Measurements from ENCODE around the gene KIF26B. TPM values are rescaled to one million over a fixed set of nuclear protein-coding genes. Genes with fewer than 3 reads are reported as not detected.
"Not testable (repeated sequence)": the region's sequence is repeated elsewhere in the genome, so short reads cannot be mapped to it uniquely, and the experiment has no call there.

The KIF26B gene
- total and polyA plus RNA-seq, 8 donors, result 0.15 to 3.2 (median 0.89) TPM; not detected in 1

DNA sequence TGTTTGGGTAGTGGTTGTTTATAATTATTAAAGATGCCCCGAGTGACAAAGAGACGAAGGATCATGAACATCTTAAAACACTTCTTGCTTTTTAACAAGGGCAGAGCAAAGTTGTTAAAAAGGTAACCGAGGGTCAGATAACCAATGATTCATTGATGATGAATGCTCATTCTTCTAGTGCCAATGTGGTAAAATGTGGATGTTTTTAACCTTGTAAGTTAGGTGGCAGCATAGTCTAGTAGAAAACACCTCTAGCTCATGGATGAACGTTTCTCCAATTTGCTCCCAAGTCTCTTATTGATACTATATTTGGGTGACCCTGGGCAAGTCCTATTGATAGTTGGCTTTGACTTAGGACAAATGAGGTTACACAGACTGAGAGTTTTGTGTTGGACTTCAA, 167.9 kb downstream of the KIF26B start:
- no peak for DNase-seq
- Histone ChIP-seq H3K27ac (no peak overlapping the region), H3K27me3 (no peaks in the 10 kb centered on the region), H3K4me1 (peaks cover 0 to 4% (median 0%) of the 10 kb centered on the region in 4 donors), H3K4me3 (no peak overlapping the region), H3K9me3 (no peaks in the 10 kb centered on the region), H3K36me3 (no peaks in the 10 kb centered on the region)
- no peak for TF ChIP-seq POLR2AphosphoS5 (IDR thresholded peaks at IDR 0.05)
- no peak for TF ChIP-seq CTCF (IDR thresholded peaks at IDR 0.05)
- no peak for TF ChIP-seq POLR2A (IDR thresholded peaks at IDR 0.05)
- TF ChIP-seq EP300 (IDR thresholded peaks at IDR 0.05), result no peak
- 40 to 59% (median 51%) methylated on average over 4 of the region's 4 CpGs for WGBS, 5 donors
- intact Hi-C loops (cut with DNase I; ENCODE audit: low total_unique reads), result no loop called here

GRCh38 chr1:245323765-245324164, 169.0 kb downstream of the KIF26B start:
- H3K27me3 ChIP-seq; H3K27ac ChIP-seq; H3K4me3 ChIP-seq; H3K36me3 ChIP-seq; intact Hi-C loops (cut with DNase I; ENCODE audit: low total_unique reads); H3K9me3 ChIP-seq; H3K4me1 ChIP-seq; DNase-seq: not testable (repeated sequence)
- 91 to 98% (median 95%) methylated on average over 2 of the region's 2 CpGs for WGBS, 5 donors

- Histone ChIP-seq H3K4me3 (no peak overlapping the region), H3K4me1 (no peaks in the 10 kb centered on the region), H3K27me3 (no peaks in the 10 kb centered on the region), H3K27ac (no peak overlapping the region), H3K36me3 (no peaks in the 10 kb centered on the region), H3K9me3 (no peaks in the 10 kb centered on the region)
- intact Hi-C loops (cut with DNase I; ENCODE audit: low total_unique reads), result no loop called here
- WGBS, 5 donors, result 79 to 87% (median 82%) methylated on average over 16 of the region's 16 CpGs
- no peak for DNase-seq
- no peak for TF ChIP-seq POLR2AphosphoS5 (IDR thresholded peaks at IDR 0.05)
- TF ChIP-seq EP300 (IDR thresholded peaks at IDR 0.05), result no peak
- no peak for TF ChIP-seq POLR2A (IDR thresholded peaks at IDR 0.05)
- no peak for TF ChIP-seq CTCF (IDR thresholded peaks at IDR 0.05)
Observed at GRCh38 chr1:245325922-245326795, 171.4 kb downstream of the KIF26B start.

DNA sequence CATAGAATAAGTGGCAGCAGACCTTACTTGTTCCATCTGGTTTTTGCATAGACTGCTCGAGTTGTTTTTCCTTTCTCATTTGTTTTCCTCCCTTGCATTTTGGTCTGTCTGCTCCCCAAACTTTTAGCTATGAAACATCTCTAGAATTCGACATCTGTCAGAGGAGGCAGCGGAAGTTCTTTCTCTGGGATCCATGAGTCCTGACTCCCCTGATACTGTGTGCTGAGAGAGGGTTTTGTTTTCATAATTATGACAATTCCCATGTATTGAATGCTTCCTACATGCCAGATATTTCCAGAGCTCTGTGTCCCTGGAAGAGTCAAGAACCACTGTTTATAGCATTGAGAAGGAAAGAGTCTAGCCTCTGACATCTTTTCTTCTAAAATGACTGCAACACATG, 172.6 kb downstream of the KIF26B start:
- Histone ChIP-seq H3K27ac (no peak overlapping the region), H3K9me3 (no peaks in the 10 kb centered on the region), H3K27me3 (no peaks in the 10 kb centered on the region), H3K36me3 (no peaks in the 10 kb centered on the region), H3K4me3 (no peak overlapping the region), H3K4me1 (no peaks in the 10 kb centered on the region)
- intact Hi-C loops (cut with DNase I; ENCODE audit: low total_unique reads), result no loop called here
- TF ChIP-seq POLR2AphosphoS5 (IDR thresholded peaks at IDR 0.05), result no peak
- WGBS, 5 donors, result 63 to 88% (median 79%) methylated on average over 3 of the region's 3 CpGs
- DNase-seq, result no peak

DNA sequence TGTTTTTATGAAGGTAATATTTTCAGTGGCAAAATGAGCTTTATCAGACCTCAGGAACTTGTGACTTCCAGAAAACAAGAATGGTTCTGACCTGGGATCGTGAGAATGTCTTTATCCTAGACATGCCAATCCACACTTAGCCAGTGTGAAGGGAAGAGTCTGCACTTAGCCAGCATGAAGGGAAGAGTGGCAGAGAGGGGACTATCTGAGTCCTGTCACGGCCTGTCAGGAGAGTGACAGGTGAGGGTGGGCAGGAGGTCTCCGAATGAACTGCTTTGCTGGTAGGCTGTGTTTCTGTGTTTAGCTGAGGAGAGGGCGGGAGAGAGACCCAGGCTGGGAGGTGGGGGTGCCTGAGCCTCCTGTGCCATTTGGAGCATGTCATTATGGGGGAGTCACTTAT, 173.1 kb downstream of the KIF26B start:
- TF ChIP-seq POLR2A (IDR thresholded peaks at IDR 0.05) (no peak), CTCF (IDR thresholded peaks at IDR 0.05) (no peak), POLR2AphosphoS5 (IDR thresholded peaks at IDR 0.05) (no peak), EP300 (IDR thresholded peaks at IDR 0.05) (no peak)
- Histone ChIP-seq H3K36me3 (no peaks in the 10 kb centered on the region), H3K27ac (no peak overlapping the region), H3K4me1 (no peaks in the 10 kb centered on the region), H3K9me3 (no peaks in the 10 kb centered on the region), H3K4me3 (no peak overlapping the region), H3K27me3 (no peaks in the 10 kb centered on the region)
- WGBS, 5 donors, result 89 to 95% (median 91%) methylated on average over 4 of the region's 4 CpGs
- intact Hi-C loops (cut with DNase I; ENCODE audit: low total_unique reads), result no loop called here
- no peak for DNase-seq

Data from stomach (tissue), 9 donors.